GM12878 (cell line): ENCODE data around the gene KLHL7. TPM values are rescaled to one million over a fixed set of nuclear protein-coding genes. Genes with fewer than 3 reads are reported as not detected.

Source experiments
- ATAC-seq: fragments of 200-7000 bp; cut with Tn5 transposase; 3 replicates; pipeline ENCODE4 v1.9.1; 2020; ENCODE audit warnings: mild to moderate bottlenecking, moderate library complexity
- BruUV-seq: library from RNA; stranded (reverse); fragments of 400-500 nt; replicated peaks from 2 replicates; lab custom pipeline; 2021; lab: Mats Ljungman, UMichigan
- CTCF ChIA-PET: fragments of 300-600 bp; sonication (Branson Sonifier 250); formaldehyde crosslinking; extraction: SDS; loops from one replicate; lab custom pipeline; 2021; ENCODE audit warnings: inconsistent platforms; lab: Yijun Ruan, JAX
- POLR2A ChIA-PET: fragments of 350-600 bp; formaldehyde crosslinking; extraction: SDS; loops from one replicate; lab custom pipeline; 2021; ENCODE audit warnings: inconsistent platforms; lab: Charles Lee
- RAD21 ChIA-PET: fragments of 300-600 bp; sonication (Branson Sonifier 250); formaldehyde crosslinking; loops from one replicate; lab custom pipeline; 2023; ENCODE audit warnings: antibody characterized with exemption; ENCODE audit not compliant: unreplicated experiment; lab: Charles Lee
- SMC1A ChIA-PET: fragments of 300-600 bp; sonication (Branson Sonifier 250); formaldehyde crosslinking; loops from one replicate; lab custom pipeline; 2023; ENCODE audit not compliant: unreplicated experiment, uncharacterized antibody; lab: Charles Lee
- DNase-seq: peaks from one replicate; pipeline ENCODE4 v3.0.0-alpha.2; 2011; ENCODE audit warnings: low read depth, low spot score
- FAIRE-seq: peaks from 3 replicates; lab custom pipeline; 2011; peaks lifted over from hg19 to GRCh38; lab: Jason Lieb, UNC
- H2AFZ ChIP-seq: 2 replicates; pipeline ENCODE4 v1.6.0; 2011; ENCODE audit warnings: low read depth, low read length, control low read depth; ENCODE audit not compliant: control insufficient read depth
- H3K27ac ChIP-seq: 2 replicates; pipeline ENCODE4 v1.5.1; 2011; ENCODE audit warnings: control low read depth; ENCODE audit not compliant: control insufficient read depth, insufficient read depth
- H3K27me3 ChIP-seq, 2 experiments: replicated peaks in 1 of 2; 2 replicates each; pipeline versions ENCODE4 v1.6.0 to v1.6.1; 2011; ENCODE audit warnings: low read length in 1 of 2; ENCODE audit not compliant: control insufficient read depth in 2 of 2, insufficient read depth in 2 of 2
- H3K36me3 ChIP-seq, 2 experiments: 2 replicates each; pipeline ENCODE4 v1.5.1; 2011; ENCODE audit warnings: low read length in 1 of 2; ENCODE audit not compliant: control insufficient read depth in 2 of 2, insufficient read depth in 2 of 2
- H3K4me1 ChIP-seq: 2 replicates; pipeline ENCODE4 v1.6.1; 2011; ENCODE audit warnings: mild to moderate bottlenecking, low read length, moderate library complexity, mixed read lengths; ENCODE audit not compliant: control insufficient read depth, insufficient read depth
- H3K4me2 ChIP-seq: 2 replicates; pipeline ENCODE4 v1.6.0; 2011; ENCODE audit warnings: control low read depth; ENCODE audit not compliant: control insufficient read depth, insufficient read depth
- H3K4me3 ChIP-seq: fragments of 200-600 bp; sonication (generic); 2 replicates; pipeline ENCODE4 v1.5.1; 2016
- H3K79me2 ChIP-seq: 2 replicates; pipeline ENCODE4 v1.6.0; 2011; ENCODE audit warnings: low read length; ENCODE audit not compliant: control insufficient read depth, insufficient read depth
- H3K9ac ChIP-seq: 2 replicates; pipeline ENCODE4 v1.8.0; 2011; ENCODE audit warnings: low read length, control low read depth, mixed read lengths; ENCODE audit not compliant: control insufficient read depth, insufficient read depth
- H3K9me3 ChIP-seq: replicated peaks from 3 replicates; pipeline ENCODE4 v1.5.1; 2011; ENCODE audit warnings: mild to moderate bottlenecking, low read length; ENCODE audit not compliant: control insufficient read depth, insufficient read depth
- H4K20me1 ChIP-seq: 2 replicates; pipeline ENCODE4 v1.6.0; 2011; ENCODE audit not compliant: control insufficient read depth, insufficient read depth
- CHD4 ChIP-seq: fragments of 200-600 bp; sonication (generic); IDR thresholded peaks from 2 replicates; pipeline ENCODE4 v1.6.1; 2016; ENCODE audit warnings: mild to moderate bottlenecking
- ELK1 ChIP-seq: IDR thresholded peaks from 2 replicates; pipeline ENCODE4 v1.6.1; 2012; ENCODE audit warnings: low read depth, low read length, improper control_type of control experiment
- KAT2A ChIP-seq: conservative IDR thresholded peaks from 2 replicates; pipeline ENCODE4 v1.6.1; 2011; ENCODE audit warnings: low read depth, low read length; ENCODE audit not compliant: control insufficient read depth
- NRF1 ChIP-seq: conservative IDR thresholded peaks from 2 replicates; pipeline ENCODE4 v1.6.1; 2011; ENCODE audit warnings: mild to moderate bottlenecking, low read depth, low read length, improper control_type of control experiment
- RAD21 ChIP-seq: IDR thresholded peaks from 2 replicates; pipeline ENCODE4 v1.6.1; 2011; ENCODE audit warnings: mild to moderate bottlenecking, low read depth, low read length, moderate library complexity; ENCODE audit not compliant: insufficient read depth
- RAD51 ChIP-seq: fragments of 450-650 bp; IDR thresholded peaks from 2 replicates; pipeline ENCODE4 v1.6.1; 2016; ENCODE audit warnings: moderate library complexity, mild to moderate bottlenecking, inconsistent platforms
- SRF ChIP-seq, 2 experiments: IDR thresholded peaks; 2 replicates each; pipeline ENCODE4 v1.6.1; 2011; ENCODE audit warnings: low read depth in 2 of 2, low read length in 2 of 2, mild to moderate bottlenecking in 1 of 2, moderate library complexity in 1 of 2
- USF1 ChIP-seq: IDR thresholded peaks from 2 replicates; pipeline ENCODE4 v1.6.1; 2011; ENCODE audit warnings: borderline replicate concordance, low read depth, mild to moderate bottlenecking, moderate library complexity, mixed read lengths, low read length; ENCODE audit not compliant: insufficient read depth; ENCODE audit errors: extremely low read length
- ZBTB33 ChIP-seq: fragments of 450-650 bp; IDR thresholded peaks from 2 replicates; pipeline ENCODE4 v1.6.1; 2017; ENCODE audit warnings: mild to moderate bottlenecking
- ZNF207 ChIP-seq: fragments of 450-650 bp; IDR thresholded peaks from 2 replicates; pipeline ENCODE4 v1.6.1; 2014; ENCODE audit warnings: antibody characterized with exemption, mild to moderate bottlenecking, borderline replicate concordance
- WGBS: methylation state at CpG from one replicate; pipeline ENCODE4 v1.1.6; 2016; ENCODE audit warnings: low lambda C conversion rate; ENCODE audit not compliant: insufficient replicate concordance, insufficient coverage; ENCODE audit errors: missing lambda C conversion rate; 5-methylcytosine and 5-hydroxymethylcytosine counted together
- in situ Hi-C: fragments of 300-500 bp; cut with MboI; formaldehyde crosslinking; loops from 9 replicates; pipeline ENCODE4 v1.14.3; 2018; ENCODE audit warnings: mixed read lengths
- intact Hi-C: fragments of 100-400 bp; cut with micrococcal nuclease; formaldehyde crosslinking; loops from one replicate; pipeline ENCODE4 v1.14.2; 2022; ENCODE audit not compliant: unreplicated experiment
- polyA plus RNA-seq, 11 experiments: library from polyadenylated mRNA; depleted of rRNA in 4 of 11; unstranded in 6 of 11; stranded (reverse) in 5 of 11; fragments of >200 nt; fragmentation: Nextera tagmentation in 4 of 11; fragmentation: Illumina TruSeq in 1 of 11; extraction: Ambion mirVana in 4 of 11; extraction: Trizol in 1 of 11; gene quantifications; 1 replicate in 1 of 11; 2 replicates in 10 of 11; pipeline versions ENCODE4 v1.2.1 to v1.2.3, GENCODE V29; 2011 to 2016; ENCODE audit warnings: inconsistent platforms in 2 of 11, missing spikeins in 2 of 11, low read depth in 1 of 11
- total RNA-seq, 4 experiments: library from RNA; depleted of rRNA in 3 of 4; stranded (reverse); fragments of >200 nt in 3 of 4; fragmentation: Illumina TruSeq in 1 of 4; extraction: Trizol in 1 of 4; gene quantifications; 2 replicates each; pipeline versions ENCODE4 v1.2.1 to v1.2.3, GENCODE V29; 2013 to 2021
- TF ChIP-seq, protein P1 (sequence below): fragments of 450-650 bp; IDR thresholded peaks from 2 replicates; pipeline ENCODE4 v1.6.1; 2014; ENCODE audit warnings: mild to moderate bottlenecking

KLHL7 gene
- total and polyA plus RNA-seq, 10 of the 15 experiments (the other 5 are each of a cell fraction or from before 2014, with no cell fraction given): 6.4 to 38.7 (median 20.9) TPM

DNA sequence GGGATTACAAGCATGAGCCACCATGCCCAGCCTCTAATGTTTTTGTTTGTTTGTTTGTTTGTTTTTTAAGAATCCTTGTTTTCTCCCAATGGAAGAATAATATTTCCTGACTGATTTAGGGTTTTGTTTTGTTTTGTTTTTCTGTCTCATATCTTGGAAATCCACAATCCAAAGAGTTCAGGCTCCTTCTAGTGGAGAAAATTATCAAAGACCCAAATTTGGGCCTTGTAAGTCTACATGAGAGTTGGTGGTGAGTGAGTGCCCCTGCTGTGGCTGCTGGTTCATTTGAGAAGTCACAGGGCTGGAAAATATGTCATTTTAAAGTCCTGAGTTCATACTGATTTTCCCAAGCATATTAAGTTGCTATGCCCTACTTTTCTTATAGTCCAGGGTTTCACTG is 33.5 kb upstream of the KLHL7 start:
- CTCF ChIA-PET: interaction anchor here (1.4 kb wide), 1 partner anchor 344 kb away, joined by 4 read pairs; no protein-coding TSS in a partner anchor
- no peak overlapping the region for H3K9ac ChIP-seq
- no peak overlapping the region for H2AFZ ChIP-seq
- SMC1A ChIA-PET: interaction anchor here (1.4 kb wide), 2 partner anchors 28 to 43 kb away, joined by 3 to 4 read pairs; no protein-coding TSS in a partner anchor
- H3K4me2 ChIP-seq: no peak overlapping the region
- H3K4me1 ChIP-seq: no peaks in the 10 kb centered on the region
- FAIRE-seq: no peak
- no peak for DNase-seq
- no peaks in the 10 kb centered on the region for H3K27me3 ChIP-seq
- TF ChIP-seq RAD21 (peak; percentile 8; the same call in 1 of the 2 replicates), SRF (IDR thresholded peaks at IDR 0.05; ENCODE audit: low read depth in 2 of 2, low read length in 2 of 2) (no peak)
- H3K9me3 ChIP-seq: no peaks in the 10 kb centered on the region
- H3K27ac ChIP-seq: no peak overlapping the region
- in situ Hi-C loops (no loop called here), intact Hi-C loops (no loop called here)
- no TSS peak for BruUV-seq
- H3K79me2 ChIP-seq: no peaks in the 10 kb centered on the region
- H4K20me1 ChIP-seq: no peaks in the 10 kb centered on the region
- RAD21 ChIA-PET: interaction anchor here (1.2 kb wide), 1 partner anchor 14 kb away, joined by 4 read pairs; no protein-coding TSS in a partner anchor
- POLR2A ChIA-PET: interaction anchor here (0.5 kb wide), 1 partner anchor 241 kb away, joined by 3 read pairs; no protein-coding TSS in a partner anchor
- no peak for ATAC-seq
- no peaks in the 10 kb centered on the region for H3K36me3 ChIP-seq
- H3K4me3 ChIP-seq: no peak overlapping the region

GRCh38 chr7:23072922-23073321 is 32.7 kb upstream of the KLHL7 start:
- intact Hi-C loops (no loop called here), in situ Hi-C loops (no loop called here)
- FAIRE-seq (no peak), DNase-seq (no peak), ATAC-seq (no peak)
- Histone ChIP-seq H3K9ac (no peak overlapping the region), H3K4me1 (no peaks in the 10 kb centered on the region), H2AFZ (no peak overlapping the region), H4K20me1 (no peaks in the 10 kb centered on the region), H3K4me2 (no peak overlapping the region), H3K4me3 (no peak overlapping the region), H3K27me3 (no peaks in the 10 kb centered on the region; a peak in 1 of 4 replicates), H3K79me2 (no peaks in the 10 kb centered on the region), H3K36me3 (no peaks in the 10 kb centered on the region), H3K27ac (no peak overlapping the region), H3K9me3 (no peaks in the 10 kb centered on the region)
- ChIA-PET RAD21 (no interaction called here), CTCF (interaction anchor here (0.8 to 1.4 kb wide), 3 partner anchors 153 to 345 kb away, joined by 3 to 4 read pairs (median 3); no protein-coding TSS in a partner anchor), POLR2A (interaction anchor here (0.5 kb wide), 1 partner anchor 242 kb away, joined by 3 read pairs; no protein-coding TSS in a partner anchor), SMC1A (no interaction called here)
- WGBS: 38% methylated on average over 2 of the region's 2 CpGs
- BruUV-seq: no TSS peak
- TF ChIP-seq USF1 (no peak), ZBTB33 (no peak), CHD4 (no peak), RAD51 (no peak), ZNF207 (no peak), KAT2A (no peak), ELK1 (no peak), NRF1 (no peak)
- TF ChIP-seq, protein P1, sequence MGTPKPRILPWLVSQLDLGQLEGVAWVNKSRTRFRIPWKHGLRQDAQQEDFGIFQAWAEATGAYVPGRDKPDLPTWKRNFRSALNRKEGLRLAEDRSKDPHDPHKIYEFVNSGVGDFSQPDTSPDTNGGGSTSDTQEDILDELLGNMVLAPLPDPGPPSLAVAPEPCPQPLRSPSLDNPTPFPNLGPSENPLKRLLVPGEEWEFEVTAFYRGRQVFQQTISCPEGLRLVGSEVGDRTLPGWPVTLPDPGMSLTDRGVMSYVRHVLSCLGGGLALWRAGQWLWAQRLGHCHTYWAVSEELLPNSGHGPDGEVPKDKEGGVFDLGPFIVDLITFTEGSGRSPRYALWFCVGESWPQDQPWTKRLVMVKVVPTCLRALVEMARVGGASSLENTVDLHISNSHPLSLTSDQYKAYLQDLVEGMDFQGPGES: no peak
